ENCODE measurements around the gene METTL8.

- TF ChIP-seq RAD21 (IDR thresholded peaks at IDR 0.05; ENCODE audit: low read depth) (no peak), ATF3 (IDR thresholded peaks at IDR 0.05) (no peak), POLR2AphosphoS5 (IDR thresholded peaks at IDR 0.05; ENCODE audit: low read depth, low read length) (no peak), CTCF (IDR thresholded peaks at IDR 0.05 in 2 of 3, conservative IDR thresholded peaks at IDR 0.05 in 1 of 3; ENCODE audit: borderline replicate concordance in 1 of 3, insufficient read depth in 1 of 3, low read depth in 2 of 3, low read length in 2 of 3) (no peak), JUND (IDR thresholded peaks at IDR 0.05) (no peak), POLR2A (IDR thresholded peaks at IDR 0.05; ENCODE audit: borderline replicate concordance, extremely low read depth, insufficient read depth, insufficient read length) (no peak), TCF7L2 (IDR thresholded peaks at IDR 0.05; ENCODE audit: borderline replicate concordance, extremely low read depth, insufficient read depth, insufficient read length) (no peak), CEBPB (IDR thresholded peaks at IDR 0.05; ENCODE audit: low read depth) (no peak), ZNF274 (IDR thresholded peaks at IDR 0.05; ENCODE audit: low read depth, low read length) (no peak), EGR1 (IDR thresholded peaks at IDR 0.05; ENCODE audit: low read depth) (no peak), ZFX (IDR thresholded peaks at IDR 0.05) (no peak), EZH2phosphoT487 (IDR thresholded peaks at IDR 0.05; ENCODE audit: borderline replicate concordance) (no peak)
These were observed 35.4 kb upstream of the METTL8 start for GRCh38 chr2:171469176-171469575.

Measured in HCT116 (cell line).